Activated T-helper 1 cell treated with anti-CD3 and anti-CD28 coated beads, Interleukin-2, amount 50 U/mL, for 16 hours (primary cell): ENCODE results near the gene PYCARD.
"Not testable (repeated sequence)": the region's sequence is repeated elsewhere in the genome, so short reads cannot be mapped to it uniquely, and the experiment has no call there.

Experiments used
- DNase-seq, 2 donors: peaks; one replicate each; pipeline ENCODE4 v3.0.0-alpha.2; 2020; ENCODE audit warnings: low read depth in 1 of 2, low spot score in 1 of 2

The PYCARD gene

GRCh38 chr16:31215287-31216162 lies 13.0 kb upstream of the PYCARD start:
- DNase-seq: no peak

DNA sequence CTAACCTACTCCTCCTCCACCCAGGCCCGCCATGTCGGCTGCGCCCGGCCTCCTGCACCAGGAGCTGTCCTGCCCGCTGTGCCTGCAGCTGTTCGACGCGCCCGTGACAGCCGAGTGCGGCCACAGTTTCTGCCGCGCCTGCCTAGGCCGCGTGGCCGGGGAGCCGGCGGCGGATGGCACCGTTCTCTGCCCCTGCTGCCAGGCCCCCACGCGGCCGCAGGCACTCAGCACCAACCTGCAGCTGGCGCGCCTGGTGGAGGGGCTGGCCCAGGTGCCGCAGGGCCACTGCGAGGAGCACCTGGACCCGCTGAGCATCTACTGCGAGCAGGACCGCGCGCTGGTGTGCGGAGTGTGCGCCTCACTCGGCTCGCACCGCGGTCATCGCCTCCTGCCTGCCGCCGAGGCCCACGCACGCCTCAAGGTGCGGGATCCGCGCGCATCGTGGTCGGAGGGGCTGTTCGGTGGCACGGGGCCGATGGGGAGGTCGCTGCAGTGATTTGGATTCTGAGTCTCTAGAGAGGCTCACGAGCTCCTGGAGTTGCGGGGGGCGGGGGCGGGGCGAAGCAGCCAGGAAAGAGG lies 12.2 kb upstream of the PYCARD start:
- DNase-seq: no peak

DNA sequence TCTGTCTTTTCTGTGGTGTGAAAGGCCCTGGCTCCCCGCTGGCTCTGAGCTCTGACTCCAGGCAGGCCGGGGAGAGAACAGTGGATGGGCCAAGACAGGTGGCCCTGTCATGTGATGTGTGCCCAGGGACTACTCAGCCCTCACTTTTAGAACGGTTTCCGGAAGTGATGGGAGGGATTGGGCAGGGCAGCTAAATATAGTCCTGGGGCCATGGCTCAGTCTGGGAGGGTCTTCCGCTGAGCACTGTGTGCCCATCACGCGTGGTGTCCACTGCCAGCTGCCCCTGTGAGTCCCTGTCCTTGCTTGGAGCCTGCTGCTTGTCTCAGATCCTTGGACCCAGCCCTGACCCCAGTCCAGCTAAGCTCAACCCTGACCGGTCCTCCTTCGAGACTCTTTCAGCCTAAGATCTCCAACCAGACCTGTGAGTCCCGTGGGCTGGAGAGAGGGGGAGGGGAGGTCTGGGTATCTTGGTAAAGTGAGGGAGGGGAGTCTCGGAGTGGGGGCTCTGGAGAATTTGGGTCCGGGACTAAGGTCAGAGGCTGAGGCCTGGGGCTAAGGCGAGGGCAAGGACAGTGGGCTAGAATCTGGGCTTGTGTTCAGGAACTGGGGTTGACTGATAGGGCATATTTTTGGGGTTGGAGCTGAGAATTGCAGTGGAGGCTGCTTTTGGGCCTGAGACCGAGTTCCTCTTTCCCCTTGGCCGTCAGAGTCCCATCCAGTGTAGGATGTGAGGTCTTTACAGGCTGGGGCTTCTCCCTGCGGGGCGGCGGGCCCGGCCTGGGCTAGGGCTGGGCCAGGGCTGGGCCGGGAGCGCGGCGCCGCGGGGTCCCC lies 11.5 kb upstream of the PYCARD start, which contains the start of gene TRIM72:
TSS of gene TRIM72 (plus strand) at position 243 of the 831 bp plus-strand sequence. CDS start 620 bp downstream, outside the sequence.
- DNase-seq: no peak

GRCh38 chr16:31213342-31213741 lies 10.8 kb upstream of the PYCARD start:
- DNase-seq: no peak

DNA sequence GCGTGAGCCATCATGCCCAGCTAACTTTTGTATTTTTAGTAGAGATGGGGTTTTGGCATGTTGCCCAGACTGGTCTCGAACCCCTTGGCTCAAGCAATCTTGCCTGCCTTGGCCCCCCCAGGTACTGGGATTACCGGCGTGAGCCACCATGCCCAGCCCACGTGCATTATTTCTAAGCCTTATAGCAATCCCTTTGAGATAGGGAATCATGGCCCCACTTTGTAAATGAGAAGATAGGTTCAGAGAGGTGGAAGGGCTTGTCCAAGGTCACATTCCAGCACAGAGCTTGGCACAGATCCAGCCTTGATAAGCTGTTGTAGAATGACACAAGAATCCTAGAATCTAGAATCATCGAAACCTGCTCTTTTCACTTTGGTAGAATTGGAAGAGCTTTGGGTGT lies 4.2 kb upstream of the PYCARD start:
- no peak for DNase-seq

- DNase-seq: no peak
Measured at GRCh38 chr16:31204871-31205666, 2.5 kb upstream of the PYCARD start.

- DNase-seq: no peak
Measured at GRCh38 chr16:31201582-31202413, 762 bp downstream of the PYCARD start.

DNA sequence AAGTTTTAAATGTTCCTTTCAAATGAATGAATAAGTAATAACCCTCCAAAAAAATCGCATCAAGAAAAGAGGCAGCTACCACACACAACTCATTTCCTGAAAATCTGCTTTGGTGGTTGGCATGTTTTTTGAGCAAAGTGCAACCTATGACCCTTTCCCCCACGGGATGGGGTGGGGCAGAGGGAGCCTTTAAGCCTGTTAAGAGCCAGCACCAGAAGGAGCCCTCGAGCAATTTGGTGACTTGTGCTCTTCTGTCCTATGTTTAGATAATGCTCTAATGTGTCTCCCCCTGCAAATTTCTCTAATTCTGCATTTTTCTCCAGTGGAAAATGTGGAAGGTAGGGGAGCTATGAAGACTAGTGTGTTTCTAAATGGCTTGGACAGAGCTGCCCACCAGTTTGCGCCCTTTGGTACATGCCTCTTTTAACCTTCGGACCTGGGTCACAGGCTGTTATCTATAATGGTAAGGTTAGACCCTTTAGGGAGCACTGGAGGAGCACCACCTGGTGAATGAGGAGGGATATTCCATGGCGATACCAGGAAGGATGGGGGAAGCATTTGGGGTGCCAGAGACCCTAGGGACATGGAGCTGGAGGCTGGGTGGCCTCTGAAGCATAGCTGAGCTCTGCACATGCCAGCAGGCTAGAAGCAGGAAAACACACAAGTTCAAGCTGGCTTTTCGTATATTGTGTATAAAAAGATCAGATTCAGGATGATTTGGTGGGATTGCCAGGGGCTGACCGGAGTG lies 1.6 kb downstream of the PYCARD start:
- no peak for DNase-seq

DNA sequence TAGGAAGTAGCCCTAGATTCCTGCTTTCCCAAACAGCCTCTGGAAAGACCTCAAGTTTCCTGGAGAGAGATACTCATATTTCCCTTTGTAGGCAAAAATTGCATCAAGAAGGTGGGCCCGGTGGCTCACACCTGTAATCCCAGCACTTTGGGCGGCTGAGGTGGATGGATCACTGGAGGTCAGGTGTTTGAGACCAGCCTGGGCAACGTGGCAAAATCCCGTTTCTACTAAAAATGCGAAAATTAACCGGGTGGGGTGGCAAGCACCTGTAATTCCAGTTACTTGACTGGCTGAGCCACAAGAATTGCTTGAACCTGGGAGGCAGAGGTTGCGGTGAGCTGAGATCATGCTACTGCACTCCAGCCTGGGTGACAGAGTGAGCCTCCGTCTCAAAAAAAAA lies 2.4 kb downstream of the PYCARD start:
- DNase-seq: not testable (repeated sequence)

- no peak for DNase-seq
Measured at GRCh38 chr16:31199430-31200041, 3.0 kb downstream of the PYCARD start.

GRCh38 chr16:31198207-31198882 lies 4.2 kb downstream of the PYCARD start:
- DNase-seq: no peak

GRCh38 chr16:31196324-31197088 lies 6.1 kb downstream of the PYCARD start:
- DNase-seq: no peak

GRCh38 chr16:31195861-31196260 lies 6.7 kb downstream of the PYCARD start:
- DNase-seq: not testable (repeated sequence)

- DNase-seq: no peak
Measured at GRCh38 chr16:31194898-31195297, 7.7 kb downstream of the PYCARD start.

- DNase-seq: no peak
Measured at GRCh38 chr16:31193874-31194273, 8.7 kb downstream of the PYCARD start.

GRCh38 chr16:31192856-31193642 lies 9.5 kb downstream of the PYCARD start:
- no peak for DNase-seq
